Fibroblast of mammary gland (primary cell): Measurements from ENCODE around the gene MCM3AP.
A peak's percentile ranks its signal among the peaks of the same experiment; 100 is the strongest.

ENCODE experiments used
- DNase-seq: peaks from one replicate; pipeline ENCODE4 v3.0.0-alpha.2; 2010; ENCODE audit warnings: low read depth
- H3K4me3 ChIP-seq: 2 replicates; pipeline ENCODE4 v1.5.1; 2011; ENCODE audit warnings: low read depth, mild to moderate bottlenecking, low read length, moderate library complexity; ENCODE audit not compliant: control insufficient read depth
- TF ChIP-seq, protein P1 (sequence below): conservative IDR thresholded peaks from 2 replicates; pipeline ENCODE4 v1.5.1; 2011; ENCODE audit warnings: low read depth, low read length, inconsistent platforms; ENCODE audit not compliant: control insufficient read depth, insufficient read depth

The MCM3AP gene

DNA sequence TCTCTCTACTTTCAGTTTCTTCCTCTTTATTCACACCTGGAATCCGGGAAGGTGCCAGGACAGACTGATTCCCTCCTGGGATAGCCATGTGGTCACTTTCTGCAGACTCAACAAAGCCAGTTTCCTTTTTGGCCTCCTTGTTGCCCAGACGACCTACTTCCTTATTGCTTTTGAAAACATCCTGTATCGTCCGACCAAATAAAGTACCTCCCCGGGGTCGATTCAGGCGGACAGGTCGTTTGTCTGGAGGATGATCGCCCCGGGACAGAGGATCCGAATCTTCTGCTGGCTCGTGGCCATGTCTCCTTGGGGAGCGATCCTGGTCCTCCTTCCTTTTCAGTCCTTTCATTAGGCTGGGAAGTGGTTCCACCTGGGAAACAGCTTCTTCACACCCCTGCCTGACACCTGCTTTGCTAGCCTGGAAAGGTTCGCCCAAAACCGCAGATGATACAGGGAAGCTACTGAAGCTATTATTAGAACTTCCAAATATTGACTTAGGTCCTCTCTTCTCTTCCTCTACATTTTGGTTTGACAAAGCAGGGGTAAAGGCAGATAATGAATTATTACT lies 1.2 kb downstream of the MCM3AP start:
- peak overlapping the region; percentile 12 for H3K4me3 ChIP-seq
- TF ChIP-seq, protein P1, sequence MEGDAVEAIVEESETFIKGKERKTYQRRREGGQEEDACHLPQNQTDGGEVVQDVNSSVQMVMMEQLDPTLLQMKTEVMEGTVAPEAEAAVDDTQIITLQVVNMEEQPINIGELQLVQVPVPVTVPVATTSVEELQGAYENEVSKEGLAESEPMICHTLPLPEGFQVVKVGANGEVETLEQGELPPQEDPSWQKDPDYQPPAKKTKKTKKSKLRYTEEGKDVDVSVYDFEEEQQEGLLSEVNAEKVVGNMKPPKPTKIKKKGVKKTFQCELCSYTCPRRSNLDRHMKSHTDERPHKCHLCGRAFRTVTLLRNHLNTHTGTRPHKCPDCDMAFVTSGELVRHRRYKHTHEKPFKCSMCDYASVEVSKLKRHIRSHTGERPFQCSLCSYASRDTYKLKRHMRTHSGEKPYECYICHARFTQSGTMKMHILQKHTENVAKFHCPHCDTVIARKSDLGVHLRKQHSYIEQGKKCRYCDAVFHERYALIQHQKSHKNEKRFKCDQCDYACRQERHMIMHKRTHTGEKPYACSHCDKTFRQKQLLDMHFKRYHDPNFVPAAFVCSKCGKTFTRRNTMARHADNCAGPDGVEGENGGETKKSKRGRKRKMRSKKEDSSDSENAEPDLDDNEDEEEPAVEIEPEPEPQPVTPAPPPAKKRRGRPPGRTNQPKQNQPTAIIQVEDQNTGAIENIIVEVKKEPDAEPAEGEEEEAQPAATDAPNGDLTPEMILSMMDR = no peak
- DNase-seq = peak; percentile 6

DNA sequence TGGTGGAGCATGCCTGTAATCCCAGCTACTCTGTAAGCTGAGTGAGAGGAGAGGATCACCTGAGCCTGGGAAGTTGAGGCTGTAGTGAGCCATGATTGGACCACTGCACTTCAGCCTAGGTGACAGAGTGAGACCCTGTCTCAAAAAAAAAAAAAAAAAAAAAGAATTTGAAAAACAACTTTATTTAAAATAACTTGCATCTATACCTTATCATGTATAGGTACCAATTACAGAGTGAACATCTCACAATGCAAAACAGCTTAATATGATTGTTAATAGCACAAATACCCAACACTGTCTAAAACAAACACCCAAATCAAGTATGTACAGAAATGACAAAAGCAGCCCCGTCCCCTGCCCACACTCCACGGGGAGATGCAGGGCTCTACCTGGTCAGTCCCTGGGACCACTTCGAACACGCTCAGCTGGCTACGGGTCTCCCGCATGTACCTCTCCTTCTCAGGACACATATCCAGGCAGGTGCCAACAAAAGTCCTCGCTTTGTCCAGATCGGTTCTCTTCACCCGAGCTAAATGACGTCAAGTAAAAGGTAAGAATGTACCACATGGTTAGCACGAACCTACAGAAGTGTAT lies 10.5 kb downstream of the MCM3AP start:
- no peak overlapping the region for H3K4me3 ChIP-seq
- TF ChIP-seq, protein P1 = no peak
- no peak for DNase-seq

DNA sequence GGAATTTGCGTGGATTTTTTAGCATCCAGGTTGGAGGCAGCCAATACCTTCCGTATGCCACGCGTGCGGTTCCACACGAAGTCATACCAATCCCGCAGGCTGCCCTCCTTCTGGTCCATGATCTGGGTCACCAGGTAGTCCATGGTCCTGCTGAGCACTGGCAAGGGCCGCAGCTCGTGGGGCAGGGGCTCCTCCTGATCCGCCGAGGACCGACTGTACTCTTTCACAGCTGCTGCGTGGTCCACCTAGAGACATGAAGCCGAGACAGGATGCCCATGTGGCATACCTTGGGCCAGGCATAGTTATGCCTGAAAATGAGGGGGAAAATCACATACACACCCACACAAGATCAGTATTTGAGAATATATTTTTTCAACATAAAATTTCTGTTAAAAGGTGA lies 12.1 kb downstream of the MCM3AP start:
- DNase-seq = no peak
- TF ChIP-seq, protein P1 = no peak
- H3K4me3 ChIP-seq = no peak overlapping the region

DNA sequence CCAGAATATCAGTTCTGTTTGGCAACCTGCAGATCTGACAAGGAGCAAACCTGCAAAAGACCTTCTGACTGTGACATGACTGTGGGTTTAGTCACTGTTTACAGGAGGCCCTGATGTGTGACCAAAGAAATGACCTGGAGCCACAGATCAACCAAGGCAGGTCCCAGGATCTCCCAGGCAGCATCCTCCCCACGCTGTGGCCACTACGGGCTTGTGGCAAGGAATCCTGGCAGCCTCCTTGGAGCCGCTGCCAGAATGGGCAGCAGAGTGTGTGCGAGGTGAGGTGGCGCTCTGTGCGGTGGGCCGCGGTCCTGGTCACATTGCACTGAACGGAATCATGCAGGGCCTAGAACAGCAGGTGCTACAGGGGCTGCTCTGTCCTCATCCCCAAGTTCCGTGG lies 15.9 kb downstream of the MCM3AP start:
- TF ChIP-seq, protein P1 = no peak
- DNase-seq = no peak
- no peak overlapping the region for H3K4me3 ChIP-seq

- TF ChIP-seq, protein P1 = no peak
- no peak overlapping the region for H3K4me3 ChIP-seq
- no peak for DNase-seq
These were observed 17.0 kb downstream of the MCM3AP start for GRCh38 chr21:46268371-46268770.

- TF ChIP-seq, protein P1 = no peak
- H3K4me3 ChIP-seq = no peak overlapping the region
- no peak for DNase-seq
These were observed 18.5 kb downstream of the MCM3AP start for GRCh38 chr21:46266946-46267345.
